GM18517 (cell line): Measurements from ENCODE around the gene TJAP1.
"Not testable (repeated sequence)": the region's sequence is repeated elsewhere in the genome, so short reads cannot be mapped to it uniquely, and the experiment has no call there.

Source experiments
- ATAC-seq: cut with Tn5 transposase; IDR thresholded peaks from one replicate; pipeline ENCODE4 v1.9.1; 2021; ENCODE audit warnings: mild to moderate bottlenecking, moderate library complexity; ENCODE audit not compliant: unreplicated experiment

The TJAP1 gene

DNA sequence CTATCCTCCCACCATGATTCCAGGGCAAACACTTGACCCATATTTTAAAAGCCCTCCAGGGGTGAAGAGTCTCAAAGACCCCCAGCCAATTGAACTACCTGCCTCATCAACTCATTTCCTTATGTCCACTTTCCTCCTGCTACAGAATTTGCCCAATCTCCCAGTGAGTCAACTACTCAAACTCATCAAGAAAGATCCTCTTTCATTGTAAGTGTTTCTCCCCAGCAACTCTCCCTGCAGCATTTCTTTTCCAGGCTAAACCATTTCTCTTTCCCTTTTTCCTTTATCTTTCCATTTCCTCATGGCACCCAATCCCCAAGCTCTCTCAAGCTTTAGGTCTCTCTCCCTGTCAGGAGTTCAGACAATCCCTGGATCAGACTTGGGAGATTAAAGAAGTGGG is 23.5 kb upstream of the TJAP1 start:
- ATAC-seq, result no peak

DNA sequence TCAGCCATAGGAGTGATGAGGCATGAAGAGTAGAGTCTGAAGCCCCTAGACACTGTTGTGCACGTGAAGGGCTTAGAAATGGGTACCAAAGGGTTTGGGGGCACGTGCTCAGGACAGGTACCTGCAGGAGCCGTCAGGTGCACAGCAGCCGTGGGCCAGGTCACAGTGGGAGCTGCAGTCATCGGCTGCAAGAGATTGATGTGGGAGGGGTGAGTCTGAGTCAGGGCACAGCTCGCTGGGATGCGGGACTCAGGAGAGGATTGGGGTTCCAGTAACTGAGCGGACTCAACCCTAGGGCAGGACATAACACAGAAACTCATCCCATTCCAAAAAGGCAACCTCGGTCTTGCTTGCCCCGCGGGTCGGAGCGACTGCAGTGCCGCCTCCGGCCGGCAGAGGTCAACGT is 23.1 kb upstream of the TJAP1 start:
- ATAC-seq, result no peak

DNA sequence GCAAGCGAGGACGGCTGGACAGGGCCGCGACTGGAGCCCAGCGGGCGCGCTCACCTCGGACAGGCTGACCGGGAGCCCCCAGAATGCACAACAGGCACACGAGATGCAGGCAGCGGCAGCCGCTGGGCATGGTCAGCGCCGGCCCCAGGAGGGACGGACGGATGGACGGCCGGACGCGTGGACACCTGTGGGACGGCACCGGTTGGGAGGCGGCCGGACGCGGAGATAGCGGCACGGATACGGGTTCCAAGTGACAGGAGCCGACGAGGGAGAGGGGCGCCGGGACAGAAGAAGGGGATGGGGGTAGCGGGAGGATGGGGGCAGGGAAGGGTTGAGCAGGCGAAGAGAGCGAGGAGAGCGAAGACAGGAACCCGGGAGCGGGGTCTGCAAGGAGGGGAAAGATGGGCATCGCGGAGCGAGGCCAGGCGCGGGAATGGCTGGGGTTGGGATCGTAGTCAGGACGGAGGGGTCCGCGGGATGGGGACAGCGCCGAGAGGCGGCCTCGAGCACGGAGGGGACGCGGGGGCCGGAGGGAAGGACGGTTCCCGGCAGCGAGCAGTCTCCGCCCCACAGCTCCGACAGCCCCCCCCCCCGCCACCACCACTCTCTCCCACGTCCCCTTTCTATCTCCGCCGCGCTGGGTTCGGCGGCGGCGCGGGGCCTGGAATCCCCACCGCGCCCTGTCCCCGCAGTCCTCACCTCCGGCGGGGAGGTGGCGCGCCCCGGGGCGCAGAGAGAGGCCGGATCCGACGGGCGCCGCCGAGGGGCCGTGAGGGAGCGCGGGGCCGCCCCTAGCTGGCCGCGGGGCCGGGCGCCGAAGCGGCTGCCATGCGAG is 22.5 kb upstream of the TJAP1 start:
- no peak for ATAC-seq

DNA sequence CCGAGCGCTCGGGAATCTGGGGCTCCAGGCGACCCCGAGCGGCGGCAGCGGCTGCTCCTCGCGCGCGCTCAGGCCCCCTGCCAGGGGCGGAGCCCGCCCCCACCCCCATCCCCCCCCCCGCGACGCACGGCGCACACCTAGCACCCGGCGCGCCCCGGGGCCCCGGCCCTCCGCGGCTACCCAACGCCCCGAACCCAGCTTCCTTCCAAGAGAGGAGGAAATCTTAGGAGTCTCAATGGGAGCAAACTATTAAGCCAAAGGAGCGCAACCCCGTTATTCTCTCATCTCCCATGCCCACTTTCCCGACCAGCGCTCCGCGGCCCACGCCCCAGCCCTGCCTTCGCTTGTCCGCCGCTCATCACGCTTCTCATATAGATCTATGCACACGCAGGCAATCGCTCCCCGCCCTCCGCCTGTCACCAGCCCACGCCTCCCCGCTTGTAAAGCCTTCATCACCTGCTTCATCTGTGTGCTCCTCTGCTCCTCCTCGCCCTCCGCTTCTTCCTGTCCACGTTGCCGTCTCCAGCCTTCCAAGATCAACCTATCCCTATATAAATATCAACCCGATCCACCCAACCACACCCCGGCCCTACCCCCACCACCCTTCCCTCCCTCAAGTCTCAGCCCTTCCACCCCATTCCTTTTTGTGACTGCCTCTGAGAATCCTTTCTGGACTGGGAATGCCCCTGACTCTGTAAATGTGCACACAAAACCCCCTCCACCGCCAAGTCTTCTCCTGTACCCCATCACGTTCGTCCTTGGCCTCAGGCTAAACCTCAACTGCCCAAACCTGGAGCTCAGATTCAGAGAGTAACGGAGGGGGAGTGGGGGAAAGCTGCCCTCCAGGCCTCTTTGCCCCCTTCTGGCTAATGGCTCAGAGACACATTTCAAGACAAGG is 21.6 kb upstream of the TJAP1 start, which contains the start of gene DLK2:
Gene DLK2, minus strand, starts transcription at position 18 of the 898 bp plus-strand sequence. CDS start 723 bp downstream, outside the sequence.
- no peak for ATAC-seq

- no peak for ATAC-seq
These were observed 19.7 kb upstream of the TJAP1 start for GRCh38 chr6:43457643-43458042.

- ATAC-seq, result not testable (repeated sequence)
These were observed 19.2 kb upstream of the TJAP1 start for GRCh38 chr6:43458154-43458553.

GRCh38 chr6:43459535-43459934 is 17.8 kb upstream of the TJAP1 start:
- no peak for ATAC-seq

DNA sequence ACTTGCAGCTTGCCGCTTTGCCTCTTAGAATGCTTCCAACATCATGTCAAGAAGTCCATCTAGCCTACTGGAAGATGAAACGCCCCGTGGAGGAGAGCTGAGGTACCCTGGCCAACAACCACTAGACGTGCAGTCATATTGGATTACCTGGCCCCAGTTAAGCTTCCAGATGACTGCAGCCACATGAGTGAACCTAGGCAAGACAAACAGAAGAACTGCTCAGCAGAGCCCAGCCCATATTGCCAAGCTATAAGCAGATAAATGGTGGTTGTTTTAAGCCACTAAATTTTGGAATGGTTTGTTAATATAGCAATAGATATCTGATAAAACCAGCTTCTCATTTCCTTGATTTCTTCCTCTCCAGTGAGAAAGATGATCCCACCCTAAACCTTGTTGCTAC is 17.3 kb upstream of the TJAP1 start:
- ATAC-seq, result no peak

DNA sequence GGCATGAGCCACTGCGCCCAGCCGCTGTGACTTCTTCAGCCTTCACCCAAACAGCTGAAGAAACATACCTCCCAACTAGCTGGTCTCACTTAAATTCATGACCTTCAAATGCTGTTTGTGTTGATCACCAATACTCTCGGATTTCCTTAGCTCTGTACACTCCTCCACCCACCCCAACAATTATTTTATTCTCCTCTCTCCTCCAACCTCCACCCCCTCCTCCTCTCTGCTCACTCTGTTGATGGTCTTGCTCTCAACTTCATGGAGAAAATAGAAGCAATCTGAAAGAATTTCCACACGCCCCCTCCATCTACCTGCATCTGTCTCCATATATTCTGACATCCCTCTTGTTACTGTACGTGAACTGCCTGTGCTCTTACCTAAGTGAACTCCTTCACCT is 15.4 kb upstream of the TJAP1 start:
- ATAC-seq, result no peak

GRCh38 chr6:43464337-43464736 is 13.0 kb upstream of the TJAP1 start:
- ATAC-seq, result no peak

- no peak for ATAC-seq
These were observed 11.4 kb upstream of the TJAP1 start for GRCh38 chr6:43465948-43466347.

DNA sequence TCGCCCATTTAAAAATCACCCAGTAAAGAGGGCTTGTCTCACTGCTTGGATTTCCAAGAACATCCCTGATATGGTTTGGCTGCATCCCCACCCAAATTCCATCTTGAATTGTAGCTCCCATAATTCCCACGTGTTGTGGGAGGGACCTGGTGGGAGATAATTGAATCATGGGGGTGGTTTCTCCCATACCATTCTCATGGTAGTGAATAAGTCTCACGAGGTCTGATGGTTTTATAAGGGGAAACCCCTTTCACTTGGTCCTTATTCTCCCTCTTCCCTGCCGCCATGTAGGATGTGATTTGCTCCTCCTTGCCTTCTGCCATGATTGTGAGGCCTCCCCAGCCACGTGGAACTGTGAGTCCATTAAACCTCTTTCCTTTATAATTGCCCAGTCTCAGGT is 10.1 kb upstream of the TJAP1 start:
- ATAC-seq, result not testable (repeated sequence)

DNA sequence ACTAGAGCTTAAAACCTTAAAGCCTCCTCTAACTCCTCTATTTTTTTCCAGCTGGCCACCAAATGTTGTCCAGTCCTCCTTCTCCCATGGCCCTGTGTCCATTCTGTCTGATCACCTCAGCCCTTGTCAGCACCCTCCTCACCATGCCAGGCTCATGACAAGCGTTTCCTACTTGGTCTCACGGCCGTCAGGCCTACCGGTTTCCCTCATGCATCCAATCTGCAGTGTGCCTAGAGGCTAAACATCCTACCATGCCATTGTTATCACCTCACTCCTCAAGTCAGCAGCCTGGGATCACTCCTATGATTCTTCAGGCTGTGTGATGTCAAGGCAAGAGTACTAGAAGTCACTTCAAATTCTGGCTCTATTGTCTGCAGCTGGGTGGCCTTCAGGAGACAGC is 9.6 kb upstream of the TJAP1 start:
- ATAC-seq, result no peak

GRCh38 chr6:43468240-43468639 is 9.1 kb upstream of the TJAP1 start:
- no peak for ATAC-seq

DNA sequence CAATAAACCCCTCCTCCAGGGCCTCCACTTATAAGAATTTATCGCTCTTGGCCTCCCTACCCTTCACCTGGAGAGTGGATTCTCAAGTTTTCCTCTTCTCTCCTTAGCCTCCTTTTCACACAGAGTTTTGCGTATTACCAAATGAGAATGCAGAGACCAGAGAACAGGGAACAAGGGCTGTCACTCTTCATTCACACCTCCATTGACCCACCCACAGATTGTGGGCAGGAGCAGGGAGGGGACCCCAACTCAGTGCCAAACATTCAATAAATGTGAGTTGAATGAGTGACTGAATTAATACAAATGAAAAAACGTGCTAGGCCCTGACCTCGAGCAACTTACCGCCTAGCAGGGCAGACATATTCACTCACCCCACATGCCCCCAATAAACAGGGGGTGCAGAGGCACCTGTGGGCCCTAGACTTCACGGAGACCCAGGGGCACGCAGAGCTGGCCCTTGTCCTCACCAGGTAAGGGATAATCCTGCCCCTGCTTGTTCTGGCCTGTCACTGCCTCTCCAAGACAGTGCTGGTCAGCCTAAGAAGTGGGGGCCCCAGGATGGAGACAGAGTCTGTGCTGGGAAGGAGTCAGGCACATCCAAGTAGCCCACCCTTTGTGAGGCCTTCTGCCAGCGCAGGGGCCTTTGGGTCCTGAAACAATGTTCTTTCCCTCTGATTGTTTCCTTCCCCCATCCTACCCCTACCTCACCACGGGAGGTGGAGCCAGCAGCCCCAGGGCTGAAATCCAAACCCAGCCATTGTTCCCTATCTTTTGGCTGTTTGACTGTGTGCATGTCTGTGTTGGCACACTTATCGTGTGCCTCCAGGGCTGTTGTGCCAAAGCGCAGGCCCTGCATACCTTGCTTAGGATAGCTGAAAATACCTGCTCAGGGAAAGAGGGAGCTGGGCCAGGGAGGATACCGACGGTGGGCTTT is 8.4 kb upstream of the TJAP1 start:
- ATAC-seq, result no peak

- no peak for ATAC-seq
These were observed 7.4 kb upstream of the TJAP1 start for GRCh38 chr6:43469947-43470346.

DNA sequence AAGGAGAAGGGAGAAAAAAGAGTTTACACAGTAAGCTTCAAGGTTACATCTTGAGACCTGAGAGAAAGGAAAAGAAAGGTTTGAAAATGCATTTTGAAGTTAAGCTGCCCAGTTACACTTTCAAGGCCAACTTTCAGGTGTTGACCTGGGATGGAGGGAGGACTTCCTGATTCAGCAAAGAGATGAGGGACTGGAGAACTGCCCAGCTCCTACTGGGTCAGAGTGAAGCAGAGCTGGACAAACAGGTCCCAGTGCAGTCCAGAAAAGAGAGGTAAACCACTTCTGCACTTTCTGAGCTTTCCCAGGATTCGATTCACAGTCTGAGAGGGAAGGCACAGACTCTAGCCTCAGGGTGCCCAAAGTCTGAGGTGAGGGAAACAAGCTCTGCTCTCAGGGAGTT is 6.0 kb upstream of the TJAP1 start:
- no peak for ATAC-seq

DNA sequence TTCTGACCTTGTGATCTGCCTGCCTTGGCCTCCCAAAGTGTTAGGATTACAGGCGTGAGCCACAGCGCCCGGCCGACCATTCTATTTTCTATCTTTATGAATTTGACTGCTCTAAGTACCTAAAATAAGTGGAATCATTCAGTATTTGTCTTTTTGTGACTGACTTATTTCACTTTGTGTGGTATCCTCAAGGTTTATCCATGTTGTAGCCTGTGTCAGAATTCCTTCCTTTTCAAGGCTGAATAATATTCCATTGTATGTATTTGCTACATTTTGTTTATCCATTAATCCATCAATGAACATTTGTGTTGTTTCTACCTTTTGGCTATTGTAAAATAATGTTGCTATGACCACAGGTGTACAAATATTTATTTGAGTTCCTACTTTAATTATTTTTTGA is 4.9 kb upstream of the TJAP1 start:
- no peak for ATAC-seq

DNA sequence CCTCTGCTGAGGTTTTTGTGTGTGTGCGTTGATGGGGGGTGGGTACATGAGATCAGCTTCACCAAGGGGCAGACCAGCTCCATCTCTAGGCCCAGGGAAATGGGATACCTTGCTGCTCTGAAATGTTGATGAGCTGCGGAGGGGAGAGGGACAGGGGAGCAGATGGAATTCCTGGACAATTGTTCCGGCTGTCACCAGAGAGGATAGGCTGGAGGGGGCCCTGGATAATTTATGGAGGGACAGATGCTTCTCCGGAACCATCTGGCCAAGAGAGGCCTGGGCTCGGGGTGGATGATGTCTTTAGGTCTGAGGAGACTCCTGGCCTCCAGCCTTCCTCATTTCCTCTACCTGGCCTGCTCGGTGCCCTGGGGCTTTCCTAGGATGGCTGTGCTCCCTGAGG is 1.9 kb upstream of the TJAP1 start:
- ATAC-seq, result no peak

DNA sequence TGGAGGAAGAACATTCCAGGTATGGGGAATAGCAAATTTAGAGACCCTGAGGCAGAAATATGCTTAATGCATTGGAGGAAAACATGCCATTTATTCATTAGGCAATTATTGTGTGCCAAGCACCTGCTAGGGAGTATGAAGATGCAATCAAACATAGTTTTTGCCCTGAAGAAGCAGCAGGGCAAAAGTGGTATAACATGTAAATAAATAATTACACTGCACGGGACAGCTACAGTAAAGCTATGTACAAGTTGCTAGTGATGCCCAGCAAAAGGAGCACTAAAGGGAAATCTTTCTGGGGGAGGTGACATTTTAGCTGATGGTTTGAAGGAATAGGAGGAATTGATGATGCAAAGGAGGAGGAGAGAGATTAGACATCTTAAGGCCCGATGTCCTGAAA is 624 bp upstream of the TJAP1 start:
- no peak for ATAC-seq

DNA sequence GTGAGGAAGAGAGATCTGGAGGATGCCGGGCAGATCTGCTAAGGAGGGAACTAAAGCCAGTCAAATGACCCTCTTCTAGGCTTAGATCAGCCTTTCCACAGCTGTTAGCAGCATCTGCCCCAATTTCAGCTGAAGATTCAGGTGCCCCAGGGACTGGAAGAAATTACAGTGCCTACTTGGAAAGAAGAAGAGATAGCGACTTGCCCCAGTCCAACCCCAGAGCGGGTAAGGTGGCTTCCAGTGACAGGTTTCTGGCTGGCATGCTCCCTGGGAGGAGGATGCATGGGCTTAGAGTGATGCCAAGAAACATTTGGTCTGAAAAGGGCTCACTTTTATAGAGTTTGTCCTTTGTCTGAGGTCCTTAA is 620 bp downstream of the TJAP1 start:
- no peak for ATAC-seq
